OCI-LY1 (cell line): ENCODE results near the gene ADGRV1.

Experiments used
- H2AFZ ChIP-seq: fragments of 200-600 bp; sonication (generic), shearing (Covaris generic); 2 replicates; pipeline ENCODE4 v1.6.0; 2014; ENCODE audit warnings: antibody characterized with exemption, mild to moderate bottlenecking, low read length
- H3F3A ChIP-seq: fragments of 200-600 bp; sonication (generic), shearing (Covaris generic); 2 replicates; pipeline ENCODE4 v1.6.0; 2014; ENCODE audit warnings: mild to moderate bottlenecking, antibody characterized with exemption, low read length, moderate library complexity; ENCODE audit not compliant: insufficient read depth
- H3K27ac ChIP-seq: fragments of 200-600 bp; sonication (generic); 2 replicates; pipeline ENCODE4 v1.5.1; 2014; ENCODE audit warnings: low read length, mixed run types, mild to moderate bottlenecking, low read depth; ENCODE audit not compliant: poor library complexity, severe bottlenecking
- H3K27me3 ChIP-seq: fragments of 200-600 bp; sonication (generic); 2 replicates; pipeline ENCODE4 v1.6.0; 2014; ENCODE audit warnings: antibody characterized with exemption, mild to moderate bottlenecking, low read length, moderate library complexity; ENCODE audit not compliant: insufficient read depth
- H3K36me3 ChIP-seq: fragments of 200-600 bp; sonication (generic); 2 replicates; pipeline ENCODE4 v1.6.1; 2014; ENCODE audit warnings: mild to moderate bottlenecking, antibody characterized with exemption, low read length, moderate library complexity, mixed read lengths; ENCODE audit not compliant: insufficient read depth
- H3K4me1 ChIP-seq: fragments of 200-600 bp; sonication (generic); 2 replicates; pipeline ENCODE4 v1.5.1; 2014; ENCODE audit warnings: mild to moderate bottlenecking, low read length, moderate library complexity; ENCODE audit not compliant: insufficient read depth, severe bottlenecking
- H3K4me2 ChIP-seq: fragments of 200-600 bp; sonication (generic), shearing (Covaris generic); 2 replicates; pipeline ENCODE4 v1.6.1; 2014; ENCODE audit warnings: low read length
- H3K4me3 ChIP-seq: fragments of 200-600 bp; sonication (generic); 2 replicates; pipeline ENCODE4 v1.5.1; 2014; ENCODE audit warnings: low read length, low read depth, mild to moderate bottlenecking, mixed read lengths; ENCODE audit not compliant: poor library complexity, severe bottlenecking
- H3K79me2 ChIP-seq: fragments of 200-600 bp; shearing (Covaris generic); 2 replicates; pipeline ENCODE4 v1.6.1; 2016; ENCODE audit warnings: mixed run types, low read length, mixed read lengths; ENCODE audit not compliant: insufficient read depth
- H3K9ac ChIP-seq: fragments of 200-600 bp; sonication (generic), shearing (Covaris generic); 2 replicates; pipeline ENCODE4 v1.6.1; 2014; ENCODE audit warnings: mild to moderate bottlenecking, low read length, mixed read lengths
- H3K9me2 ChIP-seq: fragments of 200-600 bp; sonication (generic), shearing (Covaris generic); 2 replicates; pipeline ENCODE4 v1.6.1; 2014; ENCODE audit warnings: low read depth, mild to moderate bottlenecking, low read length, mixed read lengths
- H3K9me3 ChIP-seq: fragments of 200-600 bp; shearing (Covaris generic); 2 replicates; pipeline ENCODE4 v1.6.1; 2014; ENCODE audit warnings: low read length, mixed read lengths
- H4K20me1 ChIP-seq: fragments of 200-600 bp; sonication (generic), shearing (Covaris generic); 2 replicates; pipeline ENCODE4 v1.6.0; 2016; ENCODE audit warnings: mild to moderate bottlenecking, low read length; ENCODE audit not compliant: insufficient read depth
- CTCF ChIP-seq: fragments of 200-600 bp; sonication (generic), shearing (Covaris generic); IDR thresholded peaks from 2 replicates; pipeline ENCODE4 v1.5.1; 2017; ENCODE audit warnings: mild to moderate bottlenecking, antibody characterized with exemption, low read length, moderate library complexity, mixed read lengths
- EZH2 ChIP-seq: fragments of 200-600 bp; sonication (generic), shearing (Covaris generic); IDR thresholded peaks from 2 replicates; pipeline ENCODE4 v1.8.0; 2017; ENCODE audit warnings: borderline replicate concordance, mixed run types, mild to moderate bottlenecking, antibody characterized with exemption, low read length, moderate library complexity, mixed read lengths

Gene ADGRV1

DNA sequence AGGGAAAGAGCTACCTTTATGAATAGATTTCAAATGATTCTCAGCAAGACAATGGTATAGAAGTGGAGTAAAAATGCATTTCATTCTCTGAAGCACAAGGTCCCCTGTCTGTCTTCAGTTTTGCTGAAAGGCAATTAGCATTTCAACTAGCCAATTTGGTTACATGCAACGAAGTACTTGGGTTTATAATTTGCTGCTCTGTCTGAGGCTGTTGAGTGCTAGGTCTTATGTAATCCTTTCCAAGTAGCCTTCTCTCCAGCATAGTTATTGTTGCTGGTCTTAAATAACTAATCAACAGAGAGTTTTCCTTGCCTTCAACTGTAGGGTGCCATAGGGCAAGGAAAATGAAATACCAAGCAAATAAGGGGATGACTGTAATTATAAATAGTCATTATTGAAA, 4.5 kb downstream of the ADGRV1 start:
- no peaks in the 10 kb centered on the region for H3K79me2 ChIP-seq

GRCh38 chr5:90565491-90565890, 6.9 kb downstream of the ADGRV1 start:
- no peak for TF ChIP-seq CTCF
- TF ChIP-seq EZH2, result no peak
- Histone ChIP-seq H3K9me2 (no peaks in the 10 kb centered on the region), H3K36me3 (no peaks in the 10 kb centered on the region), H3K27ac (no peak overlapping the region), H3F3A (no peaks in the 10 kb centered on the region), H3K4me3 (no peak overlapping the region), H3K9ac (no peak overlapping the region), H3K9me3 (no peaks in the 10 kb centered on the region), H4K20me1 (no peaks in the 10 kb centered on the region), H3K27me3 (no peaks in the 10 kb centered on the region), H3K4me2 (no peak overlapping the region), H2AFZ (no peak overlapping the region), H3K79me2 (no peaks in the 10 kb centered on the region), H3K4me1 (no peaks in the 10 kb centered on the region)

More for the DNA sequence above, 4.5 kb downstream of the ADGRV1 start:
- no peak overlapping the region for H3K4me2 ChIP-seq
- H3K4me1 ChIP-seq, result no peaks in the 10 kb centered on the region
- no peaks in the 10 kb centered on the region for H3K9me2 ChIP-seq
- no peak overlapping the region for H3K9ac ChIP-seq
- H2AFZ ChIP-seq, result no peak overlapping the region
- no peak overlapping the region for H3K27ac ChIP-seq
- H4K20me1 ChIP-seq, result no peaks in the 10 kb centered on the region
- H3K4me3 ChIP-seq, result no peak overlapping the region
- H3K9me3 ChIP-seq, result no peaks in the 10 kb centered on the region
- H3K36me3 ChIP-seq, result no peaks in the 10 kb centered on the region
- no peaks in the 10 kb centered on the region for H3K27me3 ChIP-seq
- TF ChIP-seq CTCF, result no peak
- TF ChIP-seq EZH2, result no peak
- no peaks in the 10 kb centered on the region for H3F3A ChIP-seq

DNA sequence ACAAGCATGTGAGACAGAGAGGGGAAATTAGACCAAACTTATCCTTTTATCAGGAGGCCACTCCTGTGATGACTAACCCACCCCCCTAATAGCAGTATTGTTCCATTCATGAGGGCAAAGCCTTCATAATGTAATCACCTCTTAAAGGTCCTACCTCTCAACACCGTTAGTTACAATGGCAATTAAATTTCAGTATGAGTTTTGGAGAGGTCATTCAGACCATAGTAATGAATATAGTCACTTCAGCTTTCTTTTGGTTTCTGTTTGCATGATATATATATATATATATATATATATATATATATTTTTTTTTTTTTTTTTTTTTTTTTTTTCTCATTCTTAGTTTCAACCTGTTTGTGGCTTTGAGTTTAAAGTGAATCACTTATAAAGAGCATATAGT, 10.5 kb downstream of the ADGRV1 start:
- no peak for TF ChIP-seq CTCF
- no peak for TF ChIP-seq EZH2
- no peaks in the 10 kb centered on the region for H3K79me2 ChIP-seq
- no peak overlapping the region for H3K4me2 ChIP-seq
- H3F3A ChIP-seq, result no peaks in the 10 kb centered on the region
- H3K4me1 ChIP-seq, result no peaks in the 10 kb centered on the region
- H3K9me3 ChIP-seq, result no peaks in the 10 kb centered on the region
- no peak overlapping the region for H3K4me3 ChIP-seq
- no peaks in the 10 kb centered on the region for H3K27me3 ChIP-seq
- H3K27ac ChIP-seq, result no peak overlapping the region
- no peak overlapping the region for H2AFZ ChIP-seq
- no peaks in the 10 kb centered on the region for H3K9me2 ChIP-seq
- H3K36me3 ChIP-seq, result no peaks in the 10 kb centered on the region
- H3K9ac ChIP-seq, result no peak overlapping the region
- H4K20me1 ChIP-seq, result no peaks in the 10 kb centered on the region
